ENCODE results near the gene ACTN4. TPM values are rescaled to one million over a fixed set of nuclear protein-coding genes. Genes with fewer than 3 reads are reported as not detected.

The ACTN4 gene
- total RNA-seq, 2 experiments from 2014 or later, result 86.8 to 178 TPM

DNA sequence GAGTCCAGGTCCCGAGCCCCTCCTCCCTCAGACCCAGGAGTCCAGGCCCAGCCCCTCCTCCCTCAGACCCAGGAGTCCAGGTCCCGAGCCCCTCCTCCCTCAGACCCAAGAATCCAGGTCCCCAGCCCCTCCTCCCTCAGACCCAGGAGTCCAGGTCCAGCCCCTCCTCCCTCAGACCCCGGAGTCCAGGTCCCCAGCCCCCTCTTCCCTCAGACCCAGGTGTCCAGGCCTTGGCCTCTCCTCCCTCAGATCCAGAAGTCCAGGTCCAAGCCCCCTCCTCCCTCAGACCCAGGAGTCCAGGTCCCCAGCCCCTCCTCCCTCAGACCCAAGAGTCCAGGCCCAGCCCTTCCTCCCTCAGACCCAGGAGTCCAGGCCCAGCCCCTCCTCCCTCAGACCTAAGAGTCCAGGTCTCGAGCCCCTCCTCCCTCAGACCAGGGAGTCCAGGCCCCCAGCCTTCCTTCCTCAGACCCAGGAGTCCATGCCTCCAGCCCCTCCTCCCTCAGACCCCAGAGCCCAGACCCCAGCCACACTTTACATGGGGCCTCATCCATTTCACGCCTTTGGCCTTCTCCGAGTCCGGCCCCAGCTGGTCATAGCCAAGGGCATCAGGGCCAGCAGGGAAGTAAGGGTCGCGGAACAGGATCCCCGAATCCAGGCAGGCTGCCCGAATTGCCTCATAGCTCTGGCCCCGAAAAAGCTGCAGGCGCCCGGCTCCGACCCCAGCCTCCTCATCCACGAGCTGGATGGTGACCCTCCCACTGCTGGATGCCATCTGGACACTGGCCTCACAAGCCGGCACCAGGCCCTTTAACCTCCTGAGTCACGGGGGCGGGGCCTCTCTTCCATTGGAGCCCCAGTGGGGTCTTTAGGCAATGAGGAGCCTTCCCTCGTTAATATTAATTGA is 96.2 kb downstream of the ACTN4 start:
- CTCF ChIA-PET (ENCODE audit: unreplicated experiment), result no interaction called here

DNA sequence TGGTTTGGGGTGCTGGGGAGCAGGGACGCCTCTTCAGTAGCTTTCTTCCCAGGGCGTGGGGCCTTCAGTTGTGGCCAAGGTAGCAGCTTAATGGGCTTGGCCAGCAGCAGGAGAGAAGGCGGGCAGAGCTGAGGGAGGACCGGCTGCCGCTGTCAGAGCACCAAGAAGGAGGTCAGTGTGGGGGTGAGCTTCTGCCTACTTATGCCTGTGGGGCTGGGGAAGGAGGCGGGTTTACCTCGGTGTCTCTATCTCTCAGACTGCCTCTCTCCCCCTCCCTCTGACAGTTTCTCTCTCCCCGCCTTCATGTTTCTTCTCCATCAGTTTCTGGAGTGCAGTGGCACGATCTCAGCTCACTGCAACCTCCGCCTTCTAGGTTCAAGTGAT is 96.8 kb downstream of the ACTN4 start, which contains the start of gene CAPN12:
CAPN12 (minus strand) TSS at position 177 of the 384 bp plus-strand sequence. CDS start 309 bp downstream, outside the sequence.
- Histone ChIP-seq H3K4me3 (ENCODE audit: low read depth, low read length, poor library complexity, severe bottlenecking) (no peak within 1 kb of the TSS), H3K4me2 (ENCODE audit: low read length) (no peak within 1 kb of the TSS), H3K9me3 (ENCODE audit: low read length) (no peaks in the 10 kb centered on the region), H3K9me2 (ENCODE audit: insufficient read depth, low read length) (no peaks in the 10 kb centered on the region), H3K36me3 (ENCODE audit: insufficient read depth, low read length) (no peaks in the 10 kb centered on the region), H2AFZ (ENCODE audit: low read length) (no peak within 1 kb of the TSS), H3K79me2 (ENCODE audit: insufficient read depth, low read depth, low read length) (no peaks in the 10 kb centered on the region), H4K20me1 (ENCODE audit: insufficient read depth, low read length) (no peaks in the 10 kb centered on the region), H3K4me1 (ENCODE audit: insufficient read depth, low read length, poor library complexity, severe bottlenecking) (no peaks in the 10 kb centered on the region), H3K27ac (ENCODE audit: low read depth, low read length, poor library complexity, severe bottlenecking) (no peak within 1 kb of the TSS)
- BruUV-seq (replicated peaks), result no TSS peak
- TF ChIP-seq EZH2phosphoT487 (IDR thresholded peaks at IDR 0.05; ENCODE audit: borderline replicate concordance, low read depth, low read length), result no peak
- no peak for TF ChIP-seq CTCF (conservative IDR thresholded peaks at IDR 0.05; ENCODE audit: low read length)
- intact Hi-C loops (cut with micrococcal nuclease; ENCODE audit: unreplicated experiment), result no loop called here
- ChIA-PET POLR2A (interaction anchor here (0.7 kb wide), 1 partner anchor 171 kb away, joined by 7 read pairs; no protein-coding TSS in a partner anchor), CTCF (ENCODE audit: unreplicated experiment) (no interaction called here)
- DNase-seq (ENCODE audit: low spot score), result no peak

More for the DNA sequence above, 96.2 kb downstream of the ACTN4 start:
- Histone ChIP-seq H3K9me3 (ENCODE audit: low read length) (no peaks in the 10 kb centered on the region), H3K4me3 (ENCODE audit: low read depth, low read length, poor library complexity, severe bottlenecking) (no peak overlapping the region), H3K36me3 (ENCODE audit: insufficient read depth, low read length) (no peaks in the 10 kb centered on the region), H3K4me2 (ENCODE audit: low read length) (no peak overlapping the region), H3K9me2 (ENCODE audit: insufficient read depth, low read length) (no peaks in the 10 kb centered on the region), H3K27ac (ENCODE audit: low read depth, low read length, poor library complexity, severe bottlenecking) (no peak overlapping the region), H3K79me2 (ENCODE audit: insufficient read depth, low read depth, low read length) (no peaks in the 10 kb centered on the region), H2AFZ (ENCODE audit: low read length) (no peak overlapping the region), H4K20me1 (ENCODE audit: insufficient read depth, low read length) (no peaks in the 10 kb centered on the region), H3K4me1 (ENCODE audit: insufficient read depth, low read length, poor library complexity, severe bottlenecking) (no peaks in the 10 kb centered on the region)
- intact Hi-C loops (cut with micrococcal nuclease; ENCODE audit: unreplicated experiment), result no loop called here
- POLR2A ChIA-PET, result no interaction called here
- no peak for DNase-seq (ENCODE audit: low spot score)
- no peak for TF ChIP-seq CTCF (conservative IDR thresholded peaks at IDR 0.05; ENCODE audit: low read length)
- TF ChIP-seq EZH2phosphoT487 (IDR thresholded peaks at IDR 0.05; ENCODE audit: borderline replicate concordance, low read depth, low read length), result no peak
- no TSS peak for BruUV-seq (replicated peaks)

DNA sequence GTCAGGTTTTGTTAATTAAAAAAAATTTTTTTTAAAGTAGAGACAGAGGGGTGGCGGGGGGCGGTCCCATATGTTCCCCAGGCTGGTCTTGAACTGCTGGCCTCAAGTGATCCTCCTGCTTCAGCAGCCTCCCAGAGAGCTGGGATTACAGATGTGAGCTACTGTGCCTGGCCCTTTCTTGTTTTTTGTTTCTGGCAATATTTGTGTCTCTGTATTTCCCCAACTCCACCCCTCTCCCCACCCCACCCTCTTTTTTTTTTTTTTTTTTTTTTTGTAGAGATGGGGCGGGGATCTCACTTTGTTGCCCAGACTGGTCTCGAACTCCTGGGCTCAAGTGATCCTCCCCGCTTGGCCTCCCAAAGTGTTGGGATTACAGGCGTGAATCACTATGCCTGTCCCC is 97.4 kb downstream of the ACTN4 start:
- ChIA-PET CTCF (ENCODE audit: unreplicated experiment) (no interaction called here), POLR2A (interaction anchor here (0.7 kb wide), 1 partner anchor 172 kb away, joined by 7 read pairs; no protein-coding TSS in a partner anchor)
- Histone ChIP-seq H3K4me2 (ENCODE audit: low read length) (no peak overlapping the region), H4K20me1 (ENCODE audit: insufficient read depth, low read length) (no peaks in the 10 kb centered on the region), H3K79me2 (ENCODE audit: insufficient read depth, low read depth, low read length) (no peaks in the 10 kb centered on the region), H3K9me2 (ENCODE audit: insufficient read depth, low read length) (no peaks in the 10 kb centered on the region), H3K9me3 (ENCODE audit: low read length) (no peaks in the 10 kb centered on the region), H2AFZ (ENCODE audit: low read length) (no peak overlapping the region), H3K4me3 (ENCODE audit: low read depth, low read length, poor library complexity, severe bottlenecking) (no peak overlapping the region), H3K4me1 (ENCODE audit: insufficient read depth, low read length, poor library complexity, severe bottlenecking) (no peaks in the 10 kb centered on the region), H3K27ac (ENCODE audit: low read depth, low read length, poor library complexity, severe bottlenecking) (no peak overlapping the region), H3K36me3 (ENCODE audit: insufficient read depth, low read length) (no peaks in the 10 kb centered on the region)
- no TSS peak for BruUV-seq (replicated peaks)
- intact Hi-C loops (cut with micrococcal nuclease; ENCODE audit: unreplicated experiment), result no loop called here
- TF ChIP-seq EZH2phosphoT487 (IDR thresholded peaks at IDR 0.05; ENCODE audit: borderline replicate concordance, low read depth, low read length), result no peak
- DNase-seq (ENCODE audit: low spot score), result no peak
